LNCaP clone FGC (cell line): ENCODE measurements around the gene IL17C.

Experiments
- DNase-seq: peaks from one replicate; pipeline ENCODE4 v3.0.0-alpha.2; 2011; ENCODE audit warnings: low read depth
- H3K4me3 ChIP-seq: 2 replicates; pipeline ENCODE4 v1.5.1; 2011; ENCODE audit warnings: mild to moderate bottlenecking, low read depth, low read length, control low read depth
- TF ChIP-seq, protein P1 (sequence below): IDR thresholded peaks from 2 replicates; pipeline ENCODE4 v1.5.1; 2012; ENCODE audit warnings: mild to moderate bottlenecking; ENCODE audit not compliant: control insufficient read depth, insufficient read depth; ENCODE audit errors: extremely low read depth

The IL17C gene

DNA sequence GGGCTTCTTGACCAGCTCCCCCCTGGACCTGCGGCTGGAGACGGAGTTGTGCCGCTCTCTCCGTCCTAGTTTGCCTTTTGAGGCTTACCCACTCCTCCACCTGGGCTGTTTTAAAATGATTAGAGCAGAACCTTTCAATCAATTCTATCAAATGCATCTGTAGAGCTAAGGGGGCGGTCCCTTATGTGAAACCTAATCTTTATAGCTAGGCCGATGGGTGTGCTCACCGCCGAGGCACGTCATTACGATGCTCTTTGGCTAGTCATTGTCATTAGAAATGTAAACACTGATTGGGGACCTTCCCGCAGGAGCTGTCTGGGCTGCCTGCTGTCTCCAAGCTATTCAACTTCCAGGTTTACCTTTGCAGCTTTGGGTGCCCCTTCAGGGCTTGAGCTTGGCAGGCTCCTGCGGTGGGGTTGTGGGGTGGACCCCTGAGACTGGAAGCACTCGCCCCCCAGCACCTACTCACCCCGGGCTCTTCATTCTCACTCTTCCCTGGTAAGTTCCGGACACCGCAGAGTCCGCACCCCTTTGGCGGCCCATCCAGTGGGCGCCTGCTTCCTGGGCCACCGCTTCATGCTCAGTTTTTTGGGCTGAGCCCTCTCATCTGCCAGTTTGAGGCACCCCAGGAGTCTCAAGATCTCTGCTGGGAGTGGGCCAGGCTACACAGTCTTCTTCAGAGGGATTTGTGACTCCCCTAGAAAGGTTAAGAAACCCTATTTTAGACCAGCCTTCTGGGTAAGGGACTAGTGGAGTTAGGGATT, 20.9 kb upstream of the IL17C start:
- H3K4me3 ChIP-seq: peak overlapping the region; percentile 38
- DNase-seq: peak; percentile 82
- TF ChIP-seq, protein P1, sequence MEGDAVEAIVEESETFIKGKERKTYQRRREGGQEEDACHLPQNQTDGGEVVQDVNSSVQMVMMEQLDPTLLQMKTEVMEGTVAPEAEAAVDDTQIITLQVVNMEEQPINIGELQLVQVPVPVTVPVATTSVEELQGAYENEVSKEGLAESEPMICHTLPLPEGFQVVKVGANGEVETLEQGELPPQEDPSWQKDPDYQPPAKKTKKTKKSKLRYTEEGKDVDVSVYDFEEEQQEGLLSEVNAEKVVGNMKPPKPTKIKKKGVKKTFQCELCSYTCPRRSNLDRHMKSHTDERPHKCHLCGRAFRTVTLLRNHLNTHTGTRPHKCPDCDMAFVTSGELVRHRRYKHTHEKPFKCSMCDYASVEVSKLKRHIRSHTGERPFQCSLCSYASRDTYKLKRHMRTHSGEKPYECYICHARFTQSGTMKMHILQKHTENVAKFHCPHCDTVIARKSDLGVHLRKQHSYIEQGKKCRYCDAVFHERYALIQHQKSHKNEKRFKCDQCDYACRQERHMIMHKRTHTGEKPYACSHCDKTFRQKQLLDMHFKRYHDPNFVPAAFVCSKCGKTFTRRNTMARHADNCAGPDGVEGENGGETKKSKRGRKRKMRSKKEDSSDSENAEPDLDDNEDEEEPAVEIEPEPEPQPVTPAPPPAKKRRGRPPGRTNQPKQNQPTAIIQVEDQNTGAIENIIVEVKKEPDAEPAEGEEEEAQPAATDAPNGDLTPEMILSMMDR: no peak

DNA sequence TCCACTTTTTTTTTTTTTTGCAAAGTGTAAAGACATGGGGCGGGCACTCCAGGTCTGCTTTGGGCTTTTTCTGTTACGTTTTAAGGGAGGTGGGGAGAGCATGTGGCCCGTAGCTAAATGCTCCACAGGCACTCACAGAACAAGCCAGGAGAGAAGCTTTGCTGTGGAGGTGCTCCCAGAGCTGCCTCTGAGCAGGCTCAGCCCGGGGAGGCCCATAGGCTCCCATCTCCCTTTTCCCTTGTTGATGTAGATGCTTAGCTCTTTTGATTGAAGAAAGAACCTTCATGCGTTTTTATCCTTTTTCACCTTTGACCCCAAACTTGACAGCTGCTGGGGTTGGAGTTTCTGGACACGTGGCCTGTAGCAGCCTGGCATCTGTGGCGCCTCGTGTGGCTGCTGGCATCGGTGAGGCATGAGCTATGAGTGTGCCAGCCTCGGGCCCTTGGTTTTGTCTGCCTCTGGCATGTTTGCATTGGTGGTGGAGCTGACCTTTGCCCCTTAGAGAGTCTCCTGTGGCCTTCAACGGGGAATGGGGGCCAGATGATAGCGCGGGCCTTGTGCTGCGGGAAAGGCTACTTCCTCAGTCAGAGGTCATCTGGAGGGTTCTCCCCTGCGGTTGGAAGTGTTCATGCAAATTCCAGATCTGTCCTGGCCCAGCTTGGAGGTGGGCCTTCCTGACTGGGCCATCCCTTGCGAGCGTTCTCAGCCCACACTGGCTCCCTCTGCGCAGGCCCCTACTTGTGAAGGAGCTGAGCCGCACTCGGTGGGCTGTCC, 20.0 kb upstream of the IL17C start:
- no peak overlapping the region for H3K4me3 ChIP-seq
- TF ChIP-seq, protein P1: no peak
- no peak for DNase-seq

DNA sequence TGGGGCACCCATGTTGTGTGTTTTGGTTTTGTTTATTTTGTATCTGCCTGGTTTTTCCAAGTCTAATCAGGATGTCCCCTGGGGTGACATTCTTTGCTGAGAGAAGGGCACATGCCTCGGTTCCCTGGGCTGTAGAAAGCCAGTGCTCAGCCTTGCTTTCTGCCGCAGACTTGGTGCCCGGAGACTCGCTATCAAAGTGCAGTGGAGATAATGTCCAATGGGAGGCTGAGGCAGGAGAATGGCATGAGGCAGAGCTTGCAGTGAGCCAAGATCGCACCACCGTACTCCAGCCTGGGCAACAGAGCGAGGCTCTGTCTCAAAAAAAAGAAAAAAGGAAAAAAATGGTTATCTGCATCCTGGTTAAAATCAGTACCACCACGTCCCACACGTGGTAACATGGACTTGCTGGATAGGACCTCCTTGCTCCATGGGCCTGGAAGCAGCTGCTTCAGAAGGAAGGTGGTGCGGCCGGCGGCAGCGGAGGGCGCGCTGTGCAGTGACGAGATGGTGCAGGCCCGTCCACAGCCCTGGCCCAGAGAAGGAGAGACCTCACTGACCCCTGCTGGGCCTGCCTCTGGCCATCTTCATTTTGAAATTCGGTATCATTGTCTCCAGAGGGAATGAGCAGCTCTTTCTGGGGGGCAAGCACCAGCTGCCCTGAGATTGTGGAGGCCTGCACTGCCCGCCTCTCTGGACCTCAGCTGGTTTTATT, 19.3 kb upstream of the IL17C start:
- H3K4me3 ChIP-seq: no peak overlapping the region
- no peak for DNase-seq
- TF ChIP-seq, protein P1: no peak

DNA sequence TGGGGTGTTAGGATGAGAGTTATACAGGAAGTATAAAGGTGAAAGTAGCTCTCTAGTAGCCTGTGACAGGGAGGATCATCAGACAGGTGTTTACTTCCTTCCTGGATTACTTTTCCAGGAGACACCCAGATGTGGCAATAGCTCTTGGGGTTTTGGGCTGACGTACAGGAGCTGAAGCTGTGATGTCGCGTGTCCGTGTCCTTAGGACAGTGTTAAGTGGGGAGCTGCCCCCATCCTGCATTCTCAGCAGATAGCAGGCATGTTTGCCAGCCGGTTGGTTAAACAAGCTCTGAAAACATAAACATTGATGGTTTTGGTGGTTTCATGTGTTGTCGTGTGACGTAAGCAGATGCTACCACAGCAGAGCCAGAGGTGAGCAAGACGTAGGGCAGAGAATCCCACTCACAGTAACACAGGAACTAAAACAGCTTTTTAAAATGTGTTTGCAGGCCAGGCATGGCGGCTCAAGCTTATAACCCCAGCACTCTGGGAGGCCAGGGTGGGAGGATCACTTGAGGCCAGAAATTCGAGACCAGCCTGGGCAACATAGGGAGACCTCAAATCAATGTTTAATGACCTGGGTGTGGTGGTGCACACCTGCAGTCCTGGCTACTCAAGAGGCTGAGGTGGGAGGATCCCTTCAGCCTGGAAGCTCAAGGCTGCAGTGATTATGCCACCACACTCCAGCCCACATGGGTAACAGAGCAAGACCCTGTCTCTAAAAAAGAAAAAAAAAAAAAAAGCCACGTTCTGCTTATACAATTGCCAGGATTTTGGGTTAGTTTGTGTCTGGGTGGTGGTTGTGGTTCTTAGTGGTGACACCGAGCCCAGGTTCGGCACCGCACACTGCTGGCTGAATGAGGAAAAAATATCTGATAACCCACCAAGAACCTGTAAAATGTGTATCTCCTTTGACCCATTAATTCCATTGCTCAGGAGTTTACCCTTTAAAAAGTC, 18.2 kb upstream of the IL17C start:
- H3K4me3 ChIP-seq: no peak overlapping the region
- no peak for DNase-seq
- TF ChIP-seq, protein P1: no peak

DNA sequence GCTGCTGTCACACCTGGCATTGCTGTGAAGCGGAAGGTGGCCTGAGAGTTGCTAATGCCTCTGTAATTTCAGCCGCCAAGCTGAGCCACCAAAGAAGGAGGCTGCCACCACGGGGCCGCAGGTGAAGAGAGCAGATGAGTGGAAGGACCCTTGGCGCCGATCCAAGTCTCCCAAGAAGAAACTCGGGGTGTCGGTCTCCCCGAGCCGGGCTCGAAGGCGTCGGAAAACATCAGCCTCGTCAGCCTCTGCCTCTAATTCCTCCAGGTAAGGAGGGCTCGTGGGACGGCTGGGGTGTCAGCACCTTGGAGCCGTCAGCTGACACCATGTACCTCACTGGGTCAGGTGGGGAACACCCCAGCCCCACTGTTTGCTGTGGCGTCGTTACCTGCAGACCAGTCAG, 16.2 kb upstream of the IL17C start:
- DNase-seq: no peak
- TF ChIP-seq, protein P1: no peak
- no peak overlapping the region for H3K4me3 ChIP-seq

- DNase-seq: no peak
- TF ChIP-seq, protein P1: no peak
- no peak overlapping the region for H3K4me3 ChIP-seq
Measured at GRCh38 chr16:88622866-88623265, 15.5 kb upstream of the IL17C start.
